ENCODE data around the gene YY1. TPM values are rescaled to one million over a fixed set of nuclear protein-coding genes. Genes with fewer than 3 reads are reported as not detected.
A peak's percentile ranks its signal among the peaks of the same experiment; 100 is the strongest.

The YY1 gene
- total and polyA plus RNA-seq, 2 experiments from 2014 or later = 38.2 to 43.3 TPM

DNA sequence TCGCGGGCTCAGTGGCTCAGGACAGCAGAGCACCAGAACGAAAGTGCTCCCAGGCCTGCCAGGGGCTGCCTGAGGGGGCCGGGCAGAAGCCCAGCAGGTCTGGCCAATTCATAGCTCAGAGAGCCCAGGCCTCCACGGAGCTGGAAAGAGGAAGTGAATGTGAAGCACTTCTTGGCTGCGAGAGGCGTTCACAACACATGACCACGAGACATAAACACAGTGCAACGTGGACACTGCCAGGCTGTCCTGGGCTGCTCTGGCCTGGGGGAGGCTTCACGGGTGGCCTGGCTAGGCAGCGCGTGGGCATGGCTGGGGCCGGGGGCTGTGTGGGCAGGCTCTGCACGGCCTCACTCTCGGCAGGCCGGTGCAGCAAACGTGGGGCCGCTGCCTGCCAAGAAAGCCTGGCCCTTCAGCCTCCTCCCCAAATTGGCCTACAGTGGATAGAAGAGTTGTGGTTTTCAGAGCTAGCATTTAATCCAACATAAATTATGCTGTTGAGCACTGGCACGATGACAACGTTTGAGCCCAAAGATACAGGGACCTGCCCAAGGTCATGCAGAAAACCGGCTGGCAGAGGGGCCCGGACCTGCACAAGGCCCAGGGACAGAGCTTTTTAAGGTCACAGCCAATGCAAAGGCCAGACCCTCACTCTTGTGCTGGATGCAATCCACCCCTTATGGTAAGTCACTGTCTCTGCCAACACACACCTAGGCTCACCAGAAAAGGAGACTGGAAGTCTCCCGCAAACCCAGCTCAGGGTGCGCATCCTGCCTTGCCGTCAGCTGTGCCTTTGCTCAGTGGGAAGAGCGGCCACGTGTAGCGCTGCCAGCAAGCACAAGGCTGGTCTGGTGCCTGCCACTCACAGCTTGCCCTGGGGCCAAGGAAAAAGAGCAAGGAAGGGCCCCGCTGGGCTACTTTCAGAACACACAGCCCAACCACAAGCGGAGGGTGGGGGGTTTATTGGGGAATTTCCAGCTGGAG, 58.7 kb downstream of the YY1 start:
- H2AFZ ChIP-seq = peak overlapping the region; percentile 67

GRCh38 chr14:100298551-100299237, 59.8 kb downstream of the YY1 start:
- in situ Hi-C loops (cut with MboI) = no loop called here
- no peak for TF ChIP-seq EZH2 (IDR thresholded peaks at IDR 0.05; ENCODE audit: insufficient read depth, poor library complexity, severe bottlenecking)
- no peak for TF ChIP-seq EZH2phosphoT487 (IDR thresholded peaks at IDR 0.05; ENCODE audit: insufficient read depth, low read depth)
- H3K4me3 ChIP-seq = no peak overlapping the region
- no peak overlapping the region for H3K4me2 ChIP-seq (ENCODE audit: unreplicated experiment)
- no peaks in the 10 kb centered on the region for H3K9me2 ChIP-seq (ENCODE audit: insufficient read depth)
- no peaks in the 10 kb centered on the region for H3K36me3 ChIP-seq (ENCODE audit: low read depth)
- H2AFZ ChIP-seq = no peak overlapping the region
- H4K20me1 ChIP-seq (ENCODE audit: insufficient read depth) = no peaks in the 10 kb centered on the region
- no peaks in the 10 kb centered on the region for H3F3A ChIP-seq (ENCODE audit: insufficient read depth)
- 86 to 89% methylated on average over 14 of the region's 14 CpGs for WGBS, 2 experiments (ENCODE audit: low coverage in 1 of 2, low lambda C conversion rate in 2 of 2, missing lambda C conversion rate in 2 of 2)
- no peaks in the 10 kb centered on the region for H3K79me2 ChIP-seq (ENCODE audit: insufficient read depth)
- no peaks in the 10 kb centered on the region for H3K9me3 ChIP-seq (ENCODE audit: low read depth)
- H3K27ac ChIP-seq = no peak overlapping the region
- H3K27me3 ChIP-seq (replicated peaks; ENCODE audit: insufficient read depth) = no peaks in the 10 kb centered on the region
- H3K9ac ChIP-seq = no peak overlapping the region
- H3K4me1 ChIP-seq (ENCODE audit: insufficient read depth) = peaks cover 15% of the 10 kb centered on the region
- DNase-seq = no peak

More for the DNA sequence above, 58.7 kb downstream of the YY1 start:
- H3K4me3 ChIP-seq = no peak overlapping the region
- H3K27ac ChIP-seq = peak overlapping the region; percentile 63
- no peaks in the 10 kb centered on the region for H3K9me3 ChIP-seq (ENCODE audit: low read depth)
- no peaks in the 10 kb centered on the region for H3F3A ChIP-seq (ENCODE audit: insufficient read depth)
- peak; percentile 87 for DNase-seq
- H3K9ac ChIP-seq = peak overlapping the region; percentile 78
- no peak for TF ChIP-seq EZH2phosphoT487 (IDR thresholded peaks at IDR 0.05; ENCODE audit: insufficient read depth, low read depth)
- no peak for TF ChIP-seq EZH2 (IDR thresholded peaks at IDR 0.05; ENCODE audit: insufficient read depth, poor library complexity, severe bottlenecking)
- WGBS, 2 experiments (ENCODE audit: low coverage in 1 of 2, low lambda C conversion rate in 2 of 2, missing lambda C conversion rate in 2 of 2) = 31 to 34% methylated on average over 30 of the region's 30 CpGs
- H4K20me1 ChIP-seq (ENCODE audit: insufficient read depth) = no peaks in the 10 kb centered on the region
- H3K27me3 ChIP-seq (replicated peaks; ENCODE audit: insufficient read depth) = no peaks in the 10 kb centered on the region
- H3K9me2 ChIP-seq (ENCODE audit: insufficient read depth) = no peaks in the 10 kb centered on the region
- H3K4me2 ChIP-seq (ENCODE audit: unreplicated experiment) = peak overlapping the region; percentile 36
- in situ Hi-C loops (cut with MboI) = no loop called here
- no peaks in the 10 kb centered on the region for H3K36me3 ChIP-seq (ENCODE audit: low read depth)
- H3K4me1 ChIP-seq (ENCODE audit: insufficient read depth) = peaks cover 15% of the 10 kb centered on the region
- H3K79me2 ChIP-seq (ENCODE audit: insufficient read depth) = no peaks in the 10 kb centered on the region

DNA sequence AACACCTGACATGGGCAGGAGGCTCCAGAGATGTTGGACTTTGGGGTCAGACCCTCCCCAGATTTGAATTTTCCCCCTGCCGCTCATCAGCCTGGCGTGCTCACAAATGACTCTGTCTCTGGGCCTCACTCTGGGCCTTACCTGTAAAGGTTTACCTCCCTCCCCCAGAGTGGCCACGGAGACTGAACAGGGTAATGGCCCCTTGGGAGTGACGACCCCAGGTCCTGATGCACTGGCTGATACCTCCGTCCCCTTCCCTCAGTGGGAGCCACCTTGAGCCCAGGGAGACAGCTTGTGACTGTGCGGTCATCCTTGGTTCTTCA, 60.3 kb downstream of the YY1 start:
- no peaks in the 10 kb centered on the region for H3K36me3 ChIP-seq (ENCODE audit: low read depth)
- H3K4me3 ChIP-seq = no peak overlapping the region
- H2AFZ ChIP-seq = no peak overlapping the region
- H3K4me1 ChIP-seq (ENCODE audit: insufficient read depth) = peaks cover 10% of the 10 kb centered on the region; the same call in 1 of the 2 replicates
- no peak for DNase-seq
- 86 to 87% methylated on average over 6 of the region's 6 CpGs for WGBS, 2 experiments (ENCODE audit: low coverage in 1 of 2, low lambda C conversion rate in 2 of 2, missing lambda C conversion rate in 2 of 2)
- TF ChIP-seq EZH2 (IDR thresholded peaks at IDR 0.05; ENCODE audit: insufficient read depth, poor library complexity, severe bottlenecking) (no peak), EZH2phosphoT487 (IDR thresholded peaks at IDR 0.05; ENCODE audit: insufficient read depth, low read depth) (no peak)
- no peaks in the 10 kb centered on the region for H3K79me2 ChIP-seq (ENCODE audit: insufficient read depth)
- no peaks in the 10 kb centered on the region for H3K9me3 ChIP-seq (ENCODE audit: low read depth)
- no peaks in the 10 kb centered on the region for H3K9me2 ChIP-seq (ENCODE audit: insufficient read depth)
- H3K27me3 ChIP-seq (replicated peaks; ENCODE audit: insufficient read depth) = no peaks in the 10 kb centered on the region
- in situ Hi-C loops (cut with MboI) = no loop called here
- no peaks in the 10 kb centered on the region for H3F3A ChIP-seq (ENCODE audit: insufficient read depth)
- no peaks in the 10 kb centered on the region for H4K20me1 ChIP-seq (ENCODE audit: insufficient read depth)
- H3K27ac ChIP-seq = no peak overlapping the region
- no peak overlapping the region for H3K4me2 ChIP-seq (ENCODE audit: unreplicated experiment)
- no peak overlapping the region for H3K9ac ChIP-seq

- peaks cover 2% of the 10 kb centered on the region; the same call in 1 of the 2 replicates for H3K4me1 ChIP-seq (ENCODE audit: insufficient read depth)
- H3K4me2 ChIP-seq (ENCODE audit: unreplicated experiment) = no peak overlapping the region
- no peaks in the 10 kb centered on the region for H3K9me2 ChIP-seq (ENCODE audit: insufficient read depth)
- no peak overlapping the region for H3K9ac ChIP-seq
- WGBS, 2 experiments (ENCODE audit: low coverage in 1 of 2, low lambda C conversion rate in 2 of 2, missing lambda C conversion rate in 2 of 2) = 0 to 6% methylated on average over 2 of the region's 2 CpGs
- H4K20me1 ChIP-seq (ENCODE audit: insufficient read depth) = no peaks in the 10 kb centered on the region
- H3K27ac ChIP-seq = no peak overlapping the region
- TF ChIP-seq EZH2phosphoT487 (IDR thresholded peaks at IDR 0.05; ENCODE audit: insufficient read depth, low read depth) = no peak
- TF ChIP-seq EZH2 (IDR thresholded peaks at IDR 0.05; ENCODE audit: insufficient read depth, poor library complexity, severe bottlenecking) = no peak
- no peaks in the 10 kb centered on the region for H3K36me3 ChIP-seq (ENCODE audit: low read depth)
- H3K79me2 ChIP-seq (ENCODE audit: insufficient read depth) = no peaks in the 10 kb centered on the region
- no peak overlapping the region for H3K4me3 ChIP-seq
- peak; percentile 28 for DNase-seq
- in situ Hi-C loops (cut with MboI) = no loop called here
- no peaks in the 10 kb centered on the region for H3K27me3 ChIP-seq (replicated peaks; ENCODE audit: insufficient read depth)
- H2AFZ ChIP-seq = no peak overlapping the region
- no peaks in the 10 kb centered on the region for H3K9me3 ChIP-seq (ENCODE audit: low read depth)
- H3F3A ChIP-seq (ENCODE audit: insufficient read depth) = no peaks in the 10 kb centered on the region
These were observed 63.7 kb downstream of the YY1 start for GRCh38 chr14:100302616-100303015.

Measured in GM23248 (cell line).